ENCODE measurements around the gene CST9. TPM values are rescaled to one million over a fixed set of nuclear protein-coding genes. Genes with fewer than 3 reads are reported as not detected.

Gene CST9
- total and polyA plus RNA-seq, 2 donors (not counting 3 experiments of a cell fraction or from before 2014, with no cell fraction given): not detected

DNA sequence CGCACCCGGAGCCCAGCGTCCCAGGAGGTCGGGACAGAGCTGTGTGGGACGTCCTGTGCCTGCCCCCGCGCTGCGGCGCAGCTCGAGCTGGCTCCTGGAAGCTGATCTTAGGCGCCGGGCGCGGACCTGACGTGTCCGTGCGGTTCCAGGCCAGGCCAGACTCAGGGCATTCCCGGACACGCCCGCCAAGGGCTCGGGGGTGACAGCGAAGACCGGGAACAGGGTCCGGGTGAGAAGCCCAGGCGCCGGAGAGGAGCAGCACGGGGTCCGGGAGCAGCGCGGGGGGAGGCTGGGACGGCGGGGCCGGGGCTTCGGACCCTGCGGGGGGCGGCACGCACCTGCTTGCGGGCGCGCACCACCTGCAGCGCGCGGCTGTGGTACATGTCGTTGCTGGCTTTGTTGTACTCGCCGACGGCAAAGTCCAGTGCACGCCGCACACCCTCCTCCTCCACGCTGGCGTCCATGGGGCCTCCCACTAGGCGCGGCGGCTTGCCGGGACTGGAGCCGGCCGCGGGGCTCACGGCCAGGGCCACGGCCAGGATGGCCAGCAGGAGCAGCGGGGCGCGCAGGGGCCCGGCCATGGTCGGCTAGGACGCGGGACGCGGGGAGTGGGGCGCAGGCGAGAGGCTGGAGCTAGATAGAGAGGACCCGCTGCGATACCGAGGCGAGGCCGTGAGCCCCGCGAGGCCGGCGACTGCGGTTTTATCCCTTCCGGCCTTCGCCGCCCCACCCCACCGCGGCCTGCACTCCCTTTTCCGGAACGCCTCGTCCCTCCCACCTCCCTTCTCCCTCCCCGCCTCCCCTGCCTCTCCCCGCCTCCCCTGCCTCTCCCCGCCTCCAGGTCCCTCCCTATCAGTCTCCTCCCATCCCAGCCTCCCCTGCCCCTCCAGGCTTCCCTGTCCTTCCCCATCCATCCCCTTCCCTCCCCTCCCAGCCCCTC is 31.8 kb upstream of the CST9 start, which contains the start of gene CST3:
Gene CST3, minus strand, starts transcription at position 674 of the 940 bp plus-strand sequence. Its CDS starts 93 bp downstream, at position 581.
- Histone ChIP-seq H3K36me3 (ENCODE audit: control insufficient read depth in 2 of 2, extremely low read depth in 1 of 2, insufficient read depth in 2 of 2, low read length in 2 of 2) (peaks cover 0 to 15% of the 10 kb centered on the region in 2 experiments), H3K79me2 (ENCODE audit: control insufficient read depth, insufficient read depth, low read length) (peaks cover 30% of the 10 kb centered on the region), H3K27ac (ENCODE audit: insufficient read depth, low read depth, low read length) (peak within 1 kb of the TSS; percentile 92), H3K4me2 (ENCODE audit: insufficient read depth, low read length) (peak within 1 kb of the TSS; percentile 69), H3K9ac (replicated peaks; ENCODE audit: extremely low read depth, insufficient read depth, low read length) (peak within 1 kb of the TSS; percentile 95), H3K9me3 (replicated peaks; ENCODE audit: control insufficient read depth, insufficient read depth, low read length) (no peaks in the 10 kb centered on the region), H3K27me3 (ENCODE audit: control insufficient read depth in 2 of 2, insufficient read depth in 2 of 2, low read length in 2 of 2) (no peaks in the 10 kb centered on the region), H4K20me1 (replicated peaks; ENCODE audit: control insufficient read depth, extremely low read depth, insufficient read depth, low read length) (no peaks in the 10 kb centered on the region), H3K4me1 (ENCODE audit: control insufficient read depth, extremely low read depth, insufficient read depth, low read length) (peaks cover 22% of the 10 kb centered on the region), H3K4me3 (replicated peaks in 1 of 3; ENCODE audit: insufficient read depth in 1 of 3, low read depth in 1 of 3, low read length in 3 of 3) (peak within 1 kb of the TSS; percentile 42 to 83 (median 69)), H2AFZ (ENCODE audit: low read depth, low read length) (peak within 1 kb of the TSS; percentile 44), H3K9me1 (replicated peaks; ENCODE audit: control insufficient read depth, extremely low read depth, insufficient read depth, low read length) (no peaks in the 10 kb centered on the region)
- ChIA-PET POLR2A (interaction anchor here (0.7 to 1.5 kb wide), 3 partner anchors 9 to 15 kb away, joined by 3 to 5 read pairs (median 5); no protein-coding TSS in a partner anchor), CTCF (interaction anchor here (0.9 to 2.1 kb wide), 8 partner anchors 9 to 31 kb away, joined by 3 to 11 read pairs (median 4); partner anchors contain the start of gene CST9)
- intact Hi-C loops (cut with micrococcal nuclease) (loop anchor here (1.0 to 5.0 kb wide), 5 partner anchors 8 to 275 kb away; partner anchors contain the start of gene GZF1), dilution Hi-C loops (cut with MboI; ENCODE audit: extremely low pct_ligation_motif_present, low sequenced_read_pairs) (no loop called here)
- peak; percentile 87 for FAIRE-seq
- peak; percentile 76 for DNase-seq (ENCODE audit: low read depth, low spot score)
- no peak for TF ChIP-seq EZH2 (IDR thresholded peaks at IDR 0.05; ENCODE audit: borderline replicate concordance, low read depth, low read length, severe bottlenecking)
- TF ChIP-seq, protein P1, sequence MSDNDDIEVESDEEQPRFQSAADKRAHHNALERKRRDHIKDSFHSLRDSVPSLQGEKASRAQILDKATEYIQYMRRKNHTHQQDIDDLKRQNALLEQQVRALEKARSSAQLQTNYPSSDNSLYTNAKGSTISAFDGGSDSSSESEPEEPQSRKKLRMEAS (IDR thresholded peaks at IDR 0.05; ENCODE audit: insufficient read depth, insufficient read length): no peak
- TF ChIP-seq POLR2A (IDR thresholded peaks at IDR 0.05; ENCODE audit: low read depth, low read length): peak; percentile 98
- no peak for TF ChIP-seq JUN (IDR thresholded peaks at IDR 0.05; ENCODE audit: borderline replicate concordance, insufficient read depth, insufficient read length, low read depth)
- TF ChIP-seq, protein P2, sequence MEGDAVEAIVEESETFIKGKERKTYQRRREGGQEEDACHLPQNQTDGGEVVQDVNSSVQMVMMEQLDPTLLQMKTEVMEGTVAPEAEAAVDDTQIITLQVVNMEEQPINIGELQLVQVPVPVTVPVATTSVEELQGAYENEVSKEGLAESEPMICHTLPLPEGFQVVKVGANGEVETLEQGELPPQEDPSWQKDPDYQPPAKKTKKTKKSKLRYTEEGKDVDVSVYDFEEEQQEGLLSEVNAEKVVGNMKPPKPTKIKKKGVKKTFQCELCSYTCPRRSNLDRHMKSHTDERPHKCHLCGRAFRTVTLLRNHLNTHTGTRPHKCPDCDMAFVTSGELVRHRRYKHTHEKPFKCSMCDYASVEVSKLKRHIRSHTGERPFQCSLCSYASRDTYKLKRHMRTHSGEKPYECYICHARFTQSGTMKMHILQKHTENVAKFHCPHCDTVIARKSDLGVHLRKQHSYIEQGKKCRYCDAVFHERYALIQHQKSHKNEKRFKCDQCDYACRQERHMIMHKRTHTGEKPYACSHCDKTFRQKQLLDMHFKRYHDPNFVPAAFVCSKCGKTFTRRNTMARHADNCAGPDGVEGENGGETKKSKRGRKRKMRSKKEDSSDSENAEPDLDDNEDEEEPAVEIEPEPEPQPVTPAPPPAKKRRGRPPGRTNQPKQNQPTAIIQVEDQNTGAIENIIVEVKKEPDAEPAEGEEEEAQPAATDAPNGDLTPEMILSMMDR (IDR thresholded peaks at IDR 0.05; ENCODE audit: extremely low read depth in 1 of 2, insufficient read depth in 1 of 2, low read depth in 1 of 2, low read length in 2 of 2): no peak
- no peak for TF ChIP-seq GATA2 (IDR thresholded peaks at IDR 0.05; ENCODE audit: insufficient read depth, insufficient read length, low read depth, low read length)
- TF ChIP-seq POLR2AphosphoS5 (IDR thresholded peaks at IDR 0.05; ENCODE audit: insufficient read depth, low read depth, low read length): peak; percentile 99
- TF ChIP-seq FOS (IDR thresholded peaks at IDR 0.05; ENCODE audit: borderline replicate concordance, insufficient read depth, low read length): no peak
- no peak for TF ChIP-seq MYC (IDR thresholded peaks at IDR 0.05; ENCODE audit: low read depth, low read length)
- no TSS peak for BruUV-seq (replicated peaks)

Measured in endothelial cell of umbilical vein (primary cell).